ENCODE results near the gene MLLT10. TPM values are rescaled to one million over a fixed set of nuclear protein-coding genes. Genes with fewer than 3 reads are reported as not detected.

MLLT10 gene
- total RNA-seq, 1 experiment from 2014 or later = 48.4 TPM

DNA sequence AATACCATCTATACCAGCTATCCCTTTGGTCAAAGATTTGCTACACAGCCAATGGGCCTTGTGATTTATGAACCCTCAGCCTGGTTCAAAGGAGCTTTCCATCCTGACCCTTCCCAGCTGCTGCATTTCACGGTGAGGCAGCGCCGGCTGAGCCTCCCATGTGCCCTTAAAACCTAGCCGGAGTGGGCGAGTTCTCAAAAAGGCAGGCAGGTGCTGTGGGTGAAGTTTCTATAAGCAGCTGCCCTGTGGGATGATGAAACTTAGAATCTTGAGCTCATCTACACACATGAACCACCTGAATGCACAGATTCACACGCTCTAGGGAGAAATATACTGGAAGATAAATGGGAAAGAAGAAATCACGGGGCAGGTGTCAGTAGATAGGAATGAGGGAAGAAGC lies 224.7 kb downstream of the MLLT10 start:
- intact Hi-C loops (cut with micrococcal nuclease; ENCODE audit: unreplicated experiment) = no loop called here
- Histone ChIP-seq H3K9me2 (ENCODE audit: insufficient read depth) (no peaks in the 10 kb centered on the region), H2AFZ (no peak overlapping the region), H3K4me1 (replicated peaks; ENCODE audit: insufficient read depth) (no peaks in the 10 kb centered on the region), H3K27me3 (ENCODE audit: insufficient read depth, low read depth) (no peaks in the 10 kb centered on the region), H3K4me2 (no peak overlapping the region), H3F3A (ENCODE audit: insufficient read depth, low read depth) (no peaks in the 10 kb centered on the region), H3K27ac (no peak overlapping the region), H3K4me3 (no peak overlapping the region), H4K20me1 (ENCODE audit: insufficient read depth) (no peaks in the 10 kb centered on the region), H3K79me2 (ENCODE audit: low read depth) (no peaks in the 10 kb centered on the region), H3K9me3 (ENCODE audit: insufficient read depth, low read depth) (no peaks in the 10 kb centered on the region), H3K36me3 (ENCODE audit: low read depth) (no peaks in the 10 kb centered on the region)
- TF ChIP-seq, protein P1, sequence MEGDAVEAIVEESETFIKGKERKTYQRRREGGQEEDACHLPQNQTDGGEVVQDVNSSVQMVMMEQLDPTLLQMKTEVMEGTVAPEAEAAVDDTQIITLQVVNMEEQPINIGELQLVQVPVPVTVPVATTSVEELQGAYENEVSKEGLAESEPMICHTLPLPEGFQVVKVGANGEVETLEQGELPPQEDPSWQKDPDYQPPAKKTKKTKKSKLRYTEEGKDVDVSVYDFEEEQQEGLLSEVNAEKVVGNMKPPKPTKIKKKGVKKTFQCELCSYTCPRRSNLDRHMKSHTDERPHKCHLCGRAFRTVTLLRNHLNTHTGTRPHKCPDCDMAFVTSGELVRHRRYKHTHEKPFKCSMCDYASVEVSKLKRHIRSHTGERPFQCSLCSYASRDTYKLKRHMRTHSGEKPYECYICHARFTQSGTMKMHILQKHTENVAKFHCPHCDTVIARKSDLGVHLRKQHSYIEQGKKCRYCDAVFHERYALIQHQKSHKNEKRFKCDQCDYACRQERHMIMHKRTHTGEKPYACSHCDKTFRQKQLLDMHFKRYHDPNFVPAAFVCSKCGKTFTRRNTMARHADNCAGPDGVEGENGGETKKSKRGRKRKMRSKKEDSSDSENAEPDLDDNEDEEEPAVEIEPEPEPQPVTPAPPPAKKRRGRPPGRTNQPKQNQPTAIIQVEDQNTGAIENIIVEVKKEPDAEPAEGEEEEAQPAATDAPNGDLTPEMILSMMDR (conservative IDR thresholded peaks at IDR 0.05) = no peak
- no peak for TF ChIP-seq EZH2 (IDR thresholded peaks at IDR 0.05; ENCODE audit: low read depth)
- ChIA-PET POLR2A (ENCODE audit: unreplicated experiment) (no interaction called here), CTCF (no interaction called here)
- no TSS peak for BruUV-seq (replicated peaks)
- no peak for DNase-seq

DNA sequence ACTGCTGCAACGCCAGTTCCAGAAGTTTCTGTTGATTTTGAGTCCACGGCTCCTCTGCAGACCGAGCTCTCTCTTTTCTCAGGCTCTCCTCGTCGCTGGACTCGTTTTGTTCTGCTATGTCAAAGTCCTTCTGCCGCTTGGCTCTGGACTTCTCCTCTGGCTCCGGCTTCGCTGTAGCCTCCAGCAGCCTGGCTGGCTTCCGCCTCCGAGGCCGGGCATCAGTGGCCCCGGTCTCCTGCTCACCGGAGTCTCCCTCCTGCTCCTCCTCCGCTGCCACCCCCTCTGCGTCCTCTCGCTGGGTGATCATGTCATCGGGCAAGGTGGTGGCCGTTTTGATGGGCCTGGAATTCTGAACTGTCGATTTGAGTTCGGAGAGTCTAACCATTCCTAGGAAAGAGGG lies 225.2 kb downstream of the MLLT10 start:
- Histone ChIP-seq H3K4me2 (no peak overlapping the region), H3K9me3 (ENCODE audit: insufficient read depth, low read depth) (no peaks in the 10 kb centered on the region), H3K4me3 (no peak overlapping the region), H3F3A (ENCODE audit: insufficient read depth, low read depth) (no peaks in the 10 kb centered on the region), H3K27me3 (ENCODE audit: insufficient read depth, low read depth) (no peaks in the 10 kb centered on the region), H3K27ac (no peak overlapping the region), H4K20me1 (ENCODE audit: insufficient read depth) (no peaks in the 10 kb centered on the region), H3K79me2 (ENCODE audit: low read depth) (no peaks in the 10 kb centered on the region), H2AFZ (no peak overlapping the region), H3K36me3 (ENCODE audit: low read depth) (no peaks in the 10 kb centered on the region), H3K4me1 (replicated peaks; ENCODE audit: insufficient read depth) (no peaks in the 10 kb centered on the region), H3K9me2 (ENCODE audit: insufficient read depth) (no peaks in the 10 kb centered on the region)
- intact Hi-C loops (cut with micrococcal nuclease; ENCODE audit: unreplicated experiment) = no loop called here
- CTCF ChIA-PET = no interaction called here
- no peak for TF ChIP-seq EZH2 (IDR thresholded peaks at IDR 0.05; ENCODE audit: low read depth)
- TF ChIP-seq, protein P1 (conservative IDR thresholded peaks at IDR 0.05) = no peak
- POLR2A ChIA-PET (ENCODE audit: unreplicated experiment) = no interaction called here
- DNase-seq = no peak
- BruUV-seq (replicated peaks) = no TSS peak

DNA sequence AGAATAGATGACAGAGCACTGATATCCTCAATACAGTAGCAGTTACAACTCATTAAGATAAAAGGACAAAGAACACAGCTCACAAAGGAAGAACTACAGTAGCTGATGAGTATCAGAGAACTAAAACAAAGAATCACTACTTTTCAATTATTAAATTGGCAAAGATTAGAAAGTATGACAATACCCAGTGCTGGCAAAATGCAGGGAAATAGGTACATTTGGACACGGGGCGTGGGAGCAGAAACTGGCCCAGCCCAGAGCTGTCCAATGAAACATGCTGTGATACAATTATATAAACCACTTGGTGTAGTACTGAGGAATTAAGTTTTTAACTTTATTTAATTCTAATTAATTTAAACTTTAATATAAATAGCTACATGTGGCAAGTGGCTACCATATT lies 226.3 kb downstream of the MLLT10 start:
- Histone ChIP-seq H3K79me2 (ENCODE audit: low read depth) (no peaks in the 10 kb centered on the region), H2AFZ (no peak overlapping the region), H3K27me3 (ENCODE audit: insufficient read depth, low read depth) (no peaks in the 10 kb centered on the region), H4K20me1 (ENCODE audit: insufficient read depth) (no peaks in the 10 kb centered on the region), H3K27ac (no peak overlapping the region), H3K4me3 (no peak overlapping the region), H3K4me2 (no peak overlapping the region), H3K9me2 (ENCODE audit: insufficient read depth) (no peaks in the 10 kb centered on the region), H3K36me3 (ENCODE audit: low read depth) (no peaks in the 10 kb centered on the region), H3F3A (ENCODE audit: insufficient read depth, low read depth) (no peaks in the 10 kb centered on the region), H3K9me3 (ENCODE audit: insufficient read depth, low read depth) (no peaks in the 10 kb centered on the region), H3K4me1 (replicated peaks; ENCODE audit: insufficient read depth) (no peaks in the 10 kb centered on the region)
- no peak for DNase-seq
- intact Hi-C loops (cut with micrococcal nuclease; ENCODE audit: unreplicated experiment) = no loop called here
- BruUV-seq (replicated peaks) = no TSS peak
- POLR2A ChIA-PET (ENCODE audit: unreplicated experiment) = no interaction called here
- TF ChIP-seq, protein P1 (conservative IDR thresholded peaks at IDR 0.05) = no peak
- no peak for TF ChIP-seq EZH2 (IDR thresholded peaks at IDR 0.05; ENCODE audit: low read depth)
- CTCF ChIA-PET = interaction anchor here (0.5 kb wide), 1 partner anchor 259 kb away, joined by 3 read pairs; no protein-coding TSS in a partner anchor

All from PC-9 (cell line).